Measurements from ENCODE around the gene LMO7. TPM values are rescaled to one million over a fixed set of nuclear protein-coding genes. Genes with fewer than 3 reads are reported as not detected.

The LMO7 gene
- polyA plus RNA-seq, 5 donors = 113 to 213 (median 199) TPM

DNA sequence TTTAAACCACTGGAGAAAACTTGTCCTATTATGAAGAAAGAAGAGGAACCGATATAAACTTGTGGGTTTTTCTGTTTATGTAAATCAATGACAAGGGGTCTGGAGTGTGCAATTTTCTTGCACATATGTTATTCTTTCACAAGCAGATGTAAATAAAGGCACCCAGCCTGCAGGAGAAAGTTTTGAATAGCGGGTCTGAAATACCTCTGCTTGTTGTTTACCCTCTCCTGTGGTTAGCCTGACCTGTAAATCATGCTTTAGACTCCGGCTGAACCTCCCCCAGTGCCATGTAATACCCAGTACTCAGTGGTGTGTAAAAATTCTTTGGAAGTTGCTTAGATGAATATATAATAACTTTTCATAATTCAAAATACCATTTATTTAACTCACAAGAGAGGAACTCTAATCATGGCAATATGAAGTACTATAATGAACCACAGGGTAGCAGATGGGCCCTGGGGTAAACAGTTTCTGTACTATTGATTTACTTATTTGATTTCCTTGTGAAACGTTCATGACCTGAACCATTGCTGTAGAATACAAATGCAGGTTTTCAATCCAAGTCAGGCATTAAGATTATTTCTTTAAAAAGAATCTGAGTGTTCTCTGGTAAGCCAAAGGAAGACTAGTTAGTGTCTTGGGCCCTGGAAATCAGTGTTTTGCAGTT lies 245.1 kb downstream of the LMO7 start:
- DNase-seq = no peak

DNA sequence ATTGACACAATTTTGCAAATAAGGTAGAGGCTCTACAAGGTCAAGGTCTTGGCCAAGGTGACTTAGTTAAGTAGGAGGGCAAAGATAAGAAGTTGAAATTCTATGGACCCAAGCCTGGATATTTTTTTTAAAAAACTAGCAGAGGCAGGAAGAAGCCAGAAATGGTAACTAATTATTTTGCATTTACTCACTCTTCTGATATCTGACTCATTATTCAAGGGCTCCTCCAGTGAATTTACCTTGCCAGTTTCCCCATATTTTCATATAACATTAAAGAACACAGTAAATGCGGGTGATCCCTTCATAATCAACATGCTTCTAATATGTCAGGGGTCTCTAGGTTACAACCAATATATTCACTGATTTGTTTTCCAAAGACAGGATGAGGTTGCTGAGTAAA lies 246.1 kb downstream of the LMO7 start:
- DNase-seq = no peak

DNA sequence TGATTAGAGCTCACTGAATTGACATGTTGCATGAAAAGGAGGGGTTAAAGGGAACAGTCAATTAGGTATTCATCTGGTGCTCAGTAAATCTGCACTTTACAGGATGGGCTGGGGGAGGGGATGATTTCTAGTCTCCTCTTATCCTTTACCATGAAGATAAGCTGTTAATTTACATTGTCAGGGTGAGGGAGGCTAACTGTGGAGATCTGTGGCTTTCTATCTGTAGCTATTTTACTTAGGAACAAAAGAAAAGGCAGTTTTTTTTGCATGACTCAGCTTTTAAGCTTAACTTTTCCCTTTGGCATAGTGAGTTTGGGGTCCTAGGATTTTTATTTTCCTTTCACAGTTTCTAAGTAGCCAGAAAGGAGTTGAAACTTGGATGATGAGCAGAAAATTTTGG lies 253.3 kb downstream of the LMO7 start:
- no peak for DNase-seq

GRCh38 chr13:75895168-75895567 lies 259.0 kb downstream of the LMO7 start:
- no peak for DNase-seq

- no peak for DNase-seq
Observed at GRCh38 chr13:75896271-75896670, 260.1 kb downstream of the LMO7 start.

DNA sequence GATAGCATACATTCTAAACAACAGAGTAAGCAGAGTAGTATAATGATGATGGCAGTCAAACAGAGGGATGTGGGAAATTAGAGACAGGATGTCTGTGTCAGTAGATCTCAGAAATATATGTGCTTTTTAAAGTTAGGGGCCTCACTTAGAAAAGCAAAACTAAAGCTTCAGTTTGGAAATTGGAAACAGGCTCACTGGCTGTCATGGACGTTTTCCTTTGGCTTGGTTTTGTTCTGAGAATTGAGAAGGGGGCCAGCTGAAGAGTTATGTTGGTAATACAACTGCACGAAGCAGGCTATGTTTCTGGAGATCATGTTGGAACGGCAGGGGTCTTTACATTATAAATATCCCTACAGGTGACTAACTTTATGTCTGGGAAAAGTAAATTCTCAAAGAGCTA lies 261.3 kb downstream of the LMO7 start:
- no peak for DNase-seq

DNA sequence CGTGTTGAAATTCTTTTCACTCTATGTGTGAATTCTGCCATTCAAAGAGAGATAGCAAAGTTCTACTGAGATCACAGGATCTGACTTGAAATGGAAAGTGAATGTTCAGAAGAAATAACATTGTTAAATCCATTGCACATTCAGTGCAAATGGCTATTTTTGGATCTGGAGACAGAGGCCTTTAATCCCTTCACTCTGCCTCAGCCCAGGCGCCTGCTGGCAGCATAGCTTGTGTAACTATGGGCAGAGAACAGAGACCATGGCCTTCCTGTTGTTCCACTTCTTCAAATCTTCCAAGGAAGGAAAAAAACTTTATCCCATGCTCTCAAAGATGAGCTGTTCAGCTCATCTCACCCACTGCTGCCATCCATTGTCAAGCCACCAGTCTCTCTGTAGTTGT lies 265.4 kb downstream of the LMO7 start:
- DNase-seq = no peak

- DNase-seq = no peak
Observed at GRCh38 chr13:75902166-75903104, 266.3 kb downstream of the LMO7 start.

GRCh38 chr13:75904012-75904411 lies 267.9 kb downstream of the LMO7 start:
- DNase-seq = no peak

DNA sequence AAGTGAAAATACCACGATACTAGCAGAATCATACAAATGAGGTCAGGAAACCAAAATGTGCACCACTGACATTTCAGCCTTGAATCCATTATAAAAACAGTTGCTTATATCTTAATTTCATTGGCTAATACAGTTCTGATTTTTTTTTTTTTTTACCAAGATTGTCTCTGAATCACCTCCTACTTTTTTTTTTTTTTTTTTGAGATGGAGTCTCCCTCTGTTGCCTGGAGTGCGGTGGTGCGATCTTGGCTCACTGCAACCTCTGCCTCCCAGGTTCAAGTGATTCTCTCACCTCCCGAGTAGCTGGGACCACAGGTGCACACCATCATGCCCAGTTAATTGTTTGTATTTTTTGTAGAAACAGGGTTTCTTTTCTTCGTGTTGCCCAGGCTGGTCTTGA lies 270.2 kb downstream of the LMO7 start:
- DNase-seq = no peak

DNA sequence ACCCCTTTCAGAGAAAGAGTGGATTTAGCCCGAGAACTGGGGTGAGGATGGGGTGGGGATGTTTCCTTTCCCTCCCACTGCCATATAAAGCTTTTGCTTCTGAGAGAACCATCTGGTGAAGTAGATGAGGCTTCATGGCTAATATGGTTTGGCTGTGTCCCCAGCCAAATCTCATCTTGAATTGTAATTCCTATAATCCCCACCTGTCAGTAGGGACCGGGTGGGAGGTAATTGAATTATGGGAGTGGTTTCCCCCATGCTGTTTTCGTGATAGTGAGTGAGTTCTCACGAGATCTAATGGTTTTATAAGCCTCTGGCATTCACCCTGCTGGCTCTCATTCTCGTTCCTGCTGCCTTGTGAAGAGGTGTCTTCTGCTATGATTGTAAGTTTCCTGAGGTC lies 270.9 kb downstream of the LMO7 start:
- DNase-seq = no peak

DNA sequence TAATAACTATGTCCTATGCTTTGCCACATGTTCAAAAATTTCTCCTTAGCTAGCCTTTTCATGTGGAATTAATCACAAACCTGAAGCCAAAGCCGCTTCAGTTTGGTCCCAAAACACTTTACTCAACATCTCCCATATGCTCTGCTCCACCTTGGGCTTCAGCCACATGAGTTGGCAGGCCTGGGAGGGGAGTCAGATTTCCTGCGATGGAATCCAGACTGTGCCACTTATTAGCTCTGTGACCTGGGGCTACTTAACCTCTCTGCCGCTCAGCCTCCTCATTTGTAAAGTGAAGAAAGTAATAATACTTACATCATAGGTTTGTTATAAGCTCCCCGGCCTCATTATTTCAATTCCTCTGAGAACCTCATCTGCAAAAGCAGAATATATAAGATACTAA lies 272.0 kb downstream of the LMO7 start:
- peak in 1 of 2 donors; percentile 6 for DNase-seq

Other genes starting within 250 kb of the LMO7 start
- gene TBC1D4, start 154.2 kb upstream of the LMO7 start, polyA plus RNA-seq (ENCODE audit: insufficient read depth in 1 of 5, insufficient read length in 5 of 5, low replicate concordance in 1 of 5) = 10 to 100 TPM; 20.8 to 33.3 (median 29.8) TPM
- gene COMMD6, start 98.5 kb upstream of the LMO7 start, polyA plus RNA-seq (ENCODE audit: insufficient read depth in 1 of 5, insufficient read length in 5 of 5, low replicate concordance in 1 of 5) = 100 to 1,000 TPM; 250 to 303 (median 281) TPM
- 10 to 100 TPM; 18.6 to 26.1 (median 21.7) TPM for gene UCHL3, start 86.5 kb upstream of the LMO7 start, polyA plus RNA-seq (ENCODE audit: insufficient read depth in 1 of 5, insufficient read length in 5 of 5, low replicate concordance in 1 of 5)

Data from right lung (tissue), 5 donors.